Neural cell (in vitro differentiated cells): ENCODE measurements around the gene SLC38A3.

ENCODE experiments used
- EP300 ChIP-seq: fragments of 450-650 bp; conservative IDR thresholded peaks from 2 replicates; pipeline ENCODE4 v1.6.1; 2014; ENCODE audit warnings: antibody characterized with exemption, mild to moderate bottlenecking, moderate library complexity; ENCODE audit not compliant: poor library complexity, severe bottlenecking
- EZH2 ChIP-seq: fragments of 200-600, 300-800 bp; shearing (Covaris generic), sonication (generic); IDR thresholded peaks from 2 replicates; pipeline ENCODE4 v1.6.1; 2014; ENCODE audit warnings: antibody characterized with exemption, low read length, borderline replicate concordance, mild to moderate bottlenecking; ENCODE audit not compliant: insufficient read depth, poor library complexity, severe bottlenecking
- MXI1 ChIP-seq: fragments of 450-650 bp; conservative IDR thresholded peaks from 2 replicates; pipeline ENCODE4 v1.6.1; 2014; ENCODE audit warnings: antibody characterized with exemption, mild to moderate bottlenecking; ENCODE audit not compliant: poor library complexity, severe bottlenecking
- POLR2AphosphoS5 ChIP-seq: IDR thresholded peaks from 2 replicates; pipeline ENCODE4 v1.6.1; 2012
- REST ChIP-seq: IDR thresholded peaks from 2 replicates; pipeline ENCODE4 v1.6.1; 2012; ENCODE audit warnings: borderline replicate concordance
- SMC3 ChIP-seq: fragments of 450-650 bp; conservative IDR thresholded peaks from 2 replicates; pipeline ENCODE4 v1.6.1; 2014; ENCODE audit warnings: antibody characterized with exemption, mild to moderate bottlenecking, moderate library complexity; ENCODE audit not compliant: poor library complexity
- TAF1 ChIP-seq: IDR thresholded peaks from 2 replicates; pipeline ENCODE4 v1.6.1; 2012; ENCODE audit warnings: low read depth
- TF ChIP-seq, protein P1 (sequence below): fragments of 450-650 bp; IDR thresholded peaks from 2 replicates; pipeline ENCODE4 v1.5.1; 2014; ENCODE audit warnings: antibody characterized with exemption, mild to moderate bottlenecking, moderate library complexity; ENCODE audit not compliant: poor library complexity, severe bottlenecking

GRCh38 chr3:50256978-50257890 is 52.2 kb downstream of the SLC38A3 start:
- TF ChIP-seq, protein P1, sequence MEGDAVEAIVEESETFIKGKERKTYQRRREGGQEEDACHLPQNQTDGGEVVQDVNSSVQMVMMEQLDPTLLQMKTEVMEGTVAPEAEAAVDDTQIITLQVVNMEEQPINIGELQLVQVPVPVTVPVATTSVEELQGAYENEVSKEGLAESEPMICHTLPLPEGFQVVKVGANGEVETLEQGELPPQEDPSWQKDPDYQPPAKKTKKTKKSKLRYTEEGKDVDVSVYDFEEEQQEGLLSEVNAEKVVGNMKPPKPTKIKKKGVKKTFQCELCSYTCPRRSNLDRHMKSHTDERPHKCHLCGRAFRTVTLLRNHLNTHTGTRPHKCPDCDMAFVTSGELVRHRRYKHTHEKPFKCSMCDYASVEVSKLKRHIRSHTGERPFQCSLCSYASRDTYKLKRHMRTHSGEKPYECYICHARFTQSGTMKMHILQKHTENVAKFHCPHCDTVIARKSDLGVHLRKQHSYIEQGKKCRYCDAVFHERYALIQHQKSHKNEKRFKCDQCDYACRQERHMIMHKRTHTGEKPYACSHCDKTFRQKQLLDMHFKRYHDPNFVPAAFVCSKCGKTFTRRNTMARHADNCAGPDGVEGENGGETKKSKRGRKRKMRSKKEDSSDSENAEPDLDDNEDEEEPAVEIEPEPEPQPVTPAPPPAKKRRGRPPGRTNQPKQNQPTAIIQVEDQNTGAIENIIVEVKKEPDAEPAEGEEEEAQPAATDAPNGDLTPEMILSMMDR: peak; percentile 54
- no peak for TF ChIP-seq REST
- no peak for TF ChIP-seq EP300
- no peak for TF ChIP-seq POLR2AphosphoS5
- TF ChIP-seq TAF1: no peak
- no peak for TF ChIP-seq EZH2
- TF ChIP-seq MXI1: no peak
- peak; percentile 42 for TF ChIP-seq SMC3
